ENCODE measurements around the gene TMEM168. TPM values are rescaled to one million over a fixed set of nuclear protein-coding genes. Genes with fewer than 3 reads are reported as not detected.

Gene TMEM168
- total and polyA plus RNA-seq, 2 donors (not counting 3 experiments of a cell fraction or from before 2014, with no cell fraction given): 23.4 to 24.4 TPM

DNA sequence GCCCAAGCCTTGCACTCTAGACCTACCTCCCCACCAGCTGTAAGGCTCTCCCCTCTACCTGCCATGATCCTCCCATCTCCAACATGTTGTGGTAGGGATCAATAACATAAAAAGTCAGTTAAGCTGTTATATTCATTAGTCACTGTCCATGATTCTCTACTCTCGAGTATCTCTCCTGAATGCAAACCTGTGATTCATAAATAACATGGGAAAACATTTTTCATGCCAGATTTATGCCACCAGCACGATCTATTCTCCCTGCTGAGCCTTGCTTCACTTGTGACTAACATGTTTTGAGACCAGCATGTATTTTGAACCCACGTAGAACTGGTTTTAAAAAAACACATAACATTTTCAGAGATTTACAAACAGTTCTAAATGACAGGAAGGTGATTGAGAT lies 30.3 kb downstream of the TMEM168 start:
- Histone ChIP-seq H3K36me3 (ENCODE audit: control insufficient read depth in 2 of 2, extremely low read depth in 1 of 2, insufficient read depth in 2 of 2, low read length in 2 of 2) (no peaks in the 10 kb centered on the region), H3K4me1 (ENCODE audit: control insufficient read depth, extremely low read depth, insufficient read depth, low read length) (no peaks in the 10 kb centered on the region), H4K20me1 (replicated peaks; ENCODE audit: control insufficient read depth, extremely low read depth, insufficient read depth, low read length) (no peaks in the 10 kb centered on the region), H3K4me2 (ENCODE audit: insufficient read depth, low read length) (no peak overlapping the region), H3K9ac (replicated peaks; ENCODE audit: extremely low read depth, insufficient read depth, low read length) (no peak overlapping the region), H3K27me3 (ENCODE audit: control insufficient read depth in 2 of 2, insufficient read depth in 2 of 2, low read length in 2 of 2) (no peaks in the 10 kb centered on the region), H2AFZ (ENCODE audit: low read depth, low read length) (no peak overlapping the region), H3K9me1 (replicated peaks; ENCODE audit: control insufficient read depth, extremely low read depth, insufficient read depth, low read length) (no peaks in the 10 kb centered on the region), H3K79me2 (ENCODE audit: control insufficient read depth, insufficient read depth, low read length) (no peaks in the 10 kb centered on the region), H3K9me3 (replicated peaks; ENCODE audit: control insufficient read depth, insufficient read depth, low read length) (no peaks in the 10 kb centered on the region), H3K4me3 (replicated peaks in 1 of 3; ENCODE audit: insufficient read depth in 1 of 3, low read depth in 1 of 3, low read length in 3 of 3) (no peak overlapping the region), H3K27ac (ENCODE audit: insufficient read depth, low read depth, low read length) (no peak overlapping the region)
- no peak for FAIRE-seq
- DNase-seq (ENCODE audit: low read depth, low spot score): no peak
- TF ChIP-seq MYC (IDR thresholded peaks at IDR 0.05; ENCODE audit: low read depth, low read length) (no peak), JUN (IDR thresholded peaks at IDR 0.05; ENCODE audit: borderline replicate concordance, insufficient read depth, insufficient read length, low read depth) (no peak), POLR2AphosphoS5 (IDR thresholded peaks at IDR 0.05; ENCODE audit: insufficient read depth, low read depth, low read length) (no peak), EZH2 (IDR thresholded peaks at IDR 0.05; ENCODE audit: borderline replicate concordance, low read depth, low read length, severe bottlenecking) (no peak), FOS (IDR thresholded peaks at IDR 0.05; ENCODE audit: borderline replicate concordance, insufficient read depth, low read length) (no peak), GATA2 (IDR thresholded peaks at IDR 0.05; ENCODE audit: insufficient read depth, insufficient read length, low read depth, low read length) (no peak), POLR2A (IDR thresholded peaks at IDR 0.05; ENCODE audit: low read depth, low read length) (no peak)
- TF ChIP-seq, protein P1, sequence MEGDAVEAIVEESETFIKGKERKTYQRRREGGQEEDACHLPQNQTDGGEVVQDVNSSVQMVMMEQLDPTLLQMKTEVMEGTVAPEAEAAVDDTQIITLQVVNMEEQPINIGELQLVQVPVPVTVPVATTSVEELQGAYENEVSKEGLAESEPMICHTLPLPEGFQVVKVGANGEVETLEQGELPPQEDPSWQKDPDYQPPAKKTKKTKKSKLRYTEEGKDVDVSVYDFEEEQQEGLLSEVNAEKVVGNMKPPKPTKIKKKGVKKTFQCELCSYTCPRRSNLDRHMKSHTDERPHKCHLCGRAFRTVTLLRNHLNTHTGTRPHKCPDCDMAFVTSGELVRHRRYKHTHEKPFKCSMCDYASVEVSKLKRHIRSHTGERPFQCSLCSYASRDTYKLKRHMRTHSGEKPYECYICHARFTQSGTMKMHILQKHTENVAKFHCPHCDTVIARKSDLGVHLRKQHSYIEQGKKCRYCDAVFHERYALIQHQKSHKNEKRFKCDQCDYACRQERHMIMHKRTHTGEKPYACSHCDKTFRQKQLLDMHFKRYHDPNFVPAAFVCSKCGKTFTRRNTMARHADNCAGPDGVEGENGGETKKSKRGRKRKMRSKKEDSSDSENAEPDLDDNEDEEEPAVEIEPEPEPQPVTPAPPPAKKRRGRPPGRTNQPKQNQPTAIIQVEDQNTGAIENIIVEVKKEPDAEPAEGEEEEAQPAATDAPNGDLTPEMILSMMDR (IDR thresholded peaks at IDR 0.05; ENCODE audit: extremely low read depth in 1 of 2, insufficient read depth in 1 of 2, low read depth in 1 of 2, low read length in 2 of 2): no peak
- TF ChIP-seq, protein P2, sequence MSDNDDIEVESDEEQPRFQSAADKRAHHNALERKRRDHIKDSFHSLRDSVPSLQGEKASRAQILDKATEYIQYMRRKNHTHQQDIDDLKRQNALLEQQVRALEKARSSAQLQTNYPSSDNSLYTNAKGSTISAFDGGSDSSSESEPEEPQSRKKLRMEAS (IDR thresholded peaks at IDR 0.05; ENCODE audit: insufficient read depth, insufficient read length): no peak
- ChIA-PET CTCF (interaction anchor here (1.5 kb wide), 1 partner anchor 45 kb away, joined by 5 read pairs; no protein-coding TSS in a partner anchor), POLR2A (no interaction called here)
- no TSS peak for BruUV-seq (replicated peaks)
- dilution Hi-C loops (cut with MboI; ENCODE audit: extremely low pct_ligation_motif_present, low sequenced_read_pairs) (no loop called here), intact Hi-C loops (cut with micrococcal nuclease) (no loop called here)

All from endothelial cell of umbilical vein (primary cell).